Transverse colon (tissue), 3 donors: ENCODE measurements around the gene FN3K.

Experiments used
- EP300 ChIP-seq: sonication (generic); formaldehyde crosslinking; IDR thresholded peaks from one replicate; pipeline ENCODE4 v1.6.1; 2017; ENCODE audit warnings: antibody characterized with exemption, low read depth
- POLR2A ChIP-seq: fragments of 450-650 bp; IDR thresholded peaks from one replicate; pipeline ENCODE4 v1.6.1; 2016; ENCODE audit warnings: antibody characterized with exemption, mild to moderate bottlenecking, moderate library complexity
- TF ChIP-seq, protein P1 (sequence below), 5 experiments: fragments of 200-600 bp in 3 of 5; fragments of 450-650 bp in 2 of 5; sonication (generic) in 3 of 5; IDR thresholded peaks; 1 replicate in 2 of 5; 2 replicates in 3 of 5; pipeline ENCODE4 v1.5.1; 2016 to 2017; ENCODE audit warnings: antibody characterized with exemption in 5 of 5, inconsistent platforms in 3 of 5, mild to moderate bottlenecking in 2 of 5, moderate library complexity in 1 of 5

DNA sequence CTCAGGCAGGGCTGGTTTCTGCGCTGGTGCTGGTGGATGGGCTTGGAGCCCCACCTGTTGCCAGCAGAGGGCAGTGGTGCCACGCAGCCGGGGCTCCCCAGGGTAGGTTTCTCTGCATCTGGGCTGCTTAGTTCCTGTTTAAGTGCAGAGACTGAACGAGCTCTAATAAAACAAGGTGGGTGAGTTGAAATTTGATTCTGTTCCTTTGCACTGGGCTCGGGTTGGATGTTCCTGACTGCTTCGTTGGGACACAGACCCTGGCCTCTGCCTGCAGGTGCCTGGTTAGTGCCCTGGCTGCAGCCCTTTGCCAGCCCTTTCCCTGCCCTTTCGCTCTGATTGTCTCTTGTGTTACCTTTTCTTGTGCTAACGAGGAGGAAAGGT, 46.5 kb downstream of the FN3K start:
- TF ChIP-seq POLR2A (no peak), EP300 (no peak)
- TF ChIP-seq, protein P1, sequence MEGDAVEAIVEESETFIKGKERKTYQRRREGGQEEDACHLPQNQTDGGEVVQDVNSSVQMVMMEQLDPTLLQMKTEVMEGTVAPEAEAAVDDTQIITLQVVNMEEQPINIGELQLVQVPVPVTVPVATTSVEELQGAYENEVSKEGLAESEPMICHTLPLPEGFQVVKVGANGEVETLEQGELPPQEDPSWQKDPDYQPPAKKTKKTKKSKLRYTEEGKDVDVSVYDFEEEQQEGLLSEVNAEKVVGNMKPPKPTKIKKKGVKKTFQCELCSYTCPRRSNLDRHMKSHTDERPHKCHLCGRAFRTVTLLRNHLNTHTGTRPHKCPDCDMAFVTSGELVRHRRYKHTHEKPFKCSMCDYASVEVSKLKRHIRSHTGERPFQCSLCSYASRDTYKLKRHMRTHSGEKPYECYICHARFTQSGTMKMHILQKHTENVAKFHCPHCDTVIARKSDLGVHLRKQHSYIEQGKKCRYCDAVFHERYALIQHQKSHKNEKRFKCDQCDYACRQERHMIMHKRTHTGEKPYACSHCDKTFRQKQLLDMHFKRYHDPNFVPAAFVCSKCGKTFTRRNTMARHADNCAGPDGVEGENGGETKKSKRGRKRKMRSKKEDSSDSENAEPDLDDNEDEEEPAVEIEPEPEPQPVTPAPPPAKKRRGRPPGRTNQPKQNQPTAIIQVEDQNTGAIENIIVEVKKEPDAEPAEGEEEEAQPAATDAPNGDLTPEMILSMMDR (IDR thresholded peaks at IDR 0.05): peak; percentile 95 to 97 (median 96)
